HepG2 (cell line): ENCODE measurements around the gene USP9Y. TPM values are rescaled to one million over a fixed set of nuclear protein-coding genes. Genes with fewer than 3 reads are reported as not detected.
A peak's percentile ranks its signal among the peaks of the same experiment; 100 is the strongest.

Experiments
- ATAC-seq: fragments of 200-7000 bp; cut with Tn5 transposase; 3 replicates; pipeline ENCODE4 v1.9.1; 2020; ENCODE audit warnings: mild to moderate bottlenecking, moderate library complexity
- BruUV-seq: library from RNA; stranded (reverse); fragments of 400-500 nt; replicated peaks from 2 replicates; lab custom pipeline; 2021; lab: Mats Ljungman, UMichigan
- CTCF ChIA-PET: fragments of 300-600 bp; formaldehyde crosslinking; extraction: SDS; loops from one replicate; lab custom pipeline; 2021; ENCODE audit warnings: low total read pairs, inconsistent platforms, low intra/inter-chr PET ratio; lab: Yijun Ruan, JAX
- POLR2A ChIA-PET: fragments of 350-600 bp; sonication (Branson Sonifier 250); formaldehyde crosslinking; loops from one replicate; lab custom pipeline; 2020; ENCODE audit warnings: antibody characterized with exemption, inconsistent platforms; lab: Yijun Ruan, JAX
- DNase-seq: peaks from one replicate; pipeline ENCODE4 v3.0.0-alpha.2; 2015; ENCODE audit warnings: low spot score
- FAIRE-seq: peaks from 3 replicates; lab custom pipeline; 2011; peaks lifted over from hg19 to GRCh38; lab: Jason Lieb, UNC
- H2AFZ ChIP-seq: one replicate; pipeline ENCODE4 v1.6.1; 2011; ENCODE audit warnings: low read length, inconsistent platforms
- H3K27ac ChIP-seq: fragments of 300-600 bp; 3 replicates; pipeline ENCODE4 v1.8.0; 2011; ENCODE audit warnings: mixed run types, mild to moderate bottlenecking, mixed read lengths, low read length, inconsistent platforms; ENCODE audit not compliant: insufficient read depth; ENCODE audit errors: extremely low read length
- H3K27me3 ChIP-seq, 2 experiments: fragments of 200-600 bp in 1 of 2; 2 replicates in 1 of 2; 3 replicates in 1 of 2; pipeline versions ENCODE4 v1.6.0 to v1.8.0; 2011; ENCODE audit warnings: low read length in 2 of 2, mild to moderate bottlenecking in 2 of 2, moderate library complexity in 2 of 2, inconsistent platforms in 1 of 2; ENCODE audit not compliant: insufficient read depth in 2 of 2, control insufficient read depth in 1 of 2
- H3K36me3 ChIP-seq, 2 experiments: fragments of 200-600 bp in 1 of 2; replicated peaks in 1 of 2; 2 replicates in 1 of 2; 3 replicates in 1 of 2; pipeline versions ENCODE4 v1.5.1 to v1.8.0; 2011; ENCODE audit warnings: low read length in 2 of 2, inconsistent platforms in 1 of 2; ENCODE audit not compliant: insufficient read depth in 2 of 2, control insufficient read depth in 1 of 2
- H3K4me1 ChIP-seq: 2 replicates; pipeline ENCODE4 v1.5.1; 2012; ENCODE audit warnings: low read length, inconsistent platforms; ENCODE audit not compliant: insufficient read depth
- H3K4me2 ChIP-seq: 2 replicates; pipeline ENCODE4 v1.6.0; 2011; ENCODE audit warnings: low read depth, low read length, inconsistent platforms
- H3K4me3 ChIP-seq, 3 experiments: fragments of 200-600 bp in 1 of 3; sonication (generic), shearing (Covaris generic) in 1 of 3; replicated peaks in 1 of 3; 2 replicates each; pipeline ENCODE4 v1.5.1; 2011 to 2016; ENCODE audit warnings: low read length in 3 of 3, inconsistent platforms in 2 of 3, low read depth in 2 of 3, mild to moderate bottlenecking in 2 of 3, control low read depth in 1 of 3, mixed read lengths in 1 of 3; ENCODE audit not compliant: insufficient read depth in 1 of 3
- H3K79me2 ChIP-seq: one replicate; pipeline ENCODE4 v1.6.1; 2011; ENCODE audit warnings: low read length, inconsistent platforms; ENCODE audit not compliant: insufficient read depth
- H3K9ac ChIP-seq: 2 replicates; pipeline ENCODE4 v1.6.0; 2011; ENCODE audit warnings: mild to moderate bottlenecking, low read depth, low read length, inconsistent platforms; ENCODE audit not compliant: insufficient read depth
- H3K9me3 ChIP-seq: 2 replicates; pipeline ENCODE4 v1.5.1; 2012; ENCODE audit warnings: mild to moderate bottlenecking, low read length
- H4K20me1 ChIP-seq: 2 replicates; pipeline ENCODE4 v1.6.0; 2011; ENCODE audit warnings: inconsistent platforms, mild to moderate bottlenecking, low read length, moderate library complexity; ENCODE audit not compliant: insufficient read depth
- ATRX ChIP-seq: sonication (generic); formaldehyde crosslinking; IDR thresholded peaks from 2 replicates; pipeline ENCODE4 v1.4.0; 2020; ENCODE audit warnings: missing genetic modification reagents, borderline replicate concordance
- CHD4 ChIP-seq: fragments of 200-600 bp; sonication (generic); IDR thresholded peaks from 2 replicates; pipeline ENCODE4 v1.7.0; 2017; ENCODE audit warnings: mild to moderate bottlenecking, low read length, borderline replicate concordance
- CTCF ChIP-seq: sonication (generic); formaldehyde crosslinking; IDR thresholded peaks from 2 replicates; pipeline ENCODE4 v1.5.0; 2020; ENCODE audit warnings: mild to moderate bottlenecking, missing genetic modification reagents, moderate library complexity
- KMT2A ChIP-seq: sonication (generic); formaldehyde crosslinking; IDR thresholded peaks from 2 replicates; pipeline ENCODE4 v1.4.0; 2020; ENCODE audit warnings: missing genetic modification reagents
- PPARG ChIP-seq: conservative IDR thresholded peaks from 2 replicates; pipeline ENCODE4 v1.6.1; 2016; ENCODE audit warnings: missing biosample characterization, missing genetic modification reagents
- STAG1 ChIP-seq: sonication (generic); formaldehyde crosslinking; IDR thresholded peaks from 2 replicates; pipeline ENCODE4 v1.4.0; 2020; ENCODE audit warnings: missing genetic modification reagents
- UBTF ChIP-seq: sonication (generic); formaldehyde crosslinking; IDR thresholded peaks from 2 replicates; pipeline ENCODE4 v1.4.0; 2020; ENCODE audit warnings: mild to moderate bottlenecking, missing genetic modification reagents
- ZNF18 ChIP-seq: sonication (generic); formaldehyde crosslinking; IDR thresholded peaks from 2 replicates; pipeline ENCODE4 v1.8.0; 2022; ENCODE audit warnings: mild to moderate bottlenecking, missing genetic modification reagents; ENCODE audit not compliant: insufficient replicate concordance
- WGBS: methylation state at CpG from one replicate; pipeline ENCODE4 v1.1.6; 2017; ENCODE audit warnings: low lambda C conversion rate; 5-methylcytosine and 5-hydroxymethylcytosine counted together
- in situ Hi-C: cut with HindIII; loops from 2 replicates; pipeline ENCODE4 v1.10.0; 2017; ENCODE audit warnings: low pct_unique_long_range_greater_than_20kb; ENCODE audit not compliant: extremely low pct_ligation_motif_present
- intact Hi-C: fragments of 100-400 bp; cut with micrococcal nuclease; formaldehyde crosslinking; loops from one replicate; pipeline ENCODE4 v1.10.0; 2022; ENCODE audit not compliant: unreplicated experiment
- polyA plus RNA-seq, 8 experiments: library from polyadenylated mRNA; depleted of rRNA in 3 of 8; stranded (reverse) in 7 of 8; unstranded in 1 of 8; fragments of >200 nt; fragmentation: Illumina TruSeq in 4 of 8; extraction: Trizol in 4 of 8; gene quantifications; 2 replicates each; pipeline versions ENCODE4 v1.2.1 to v1.2.3, GENCODE V29; 2011 to 2016; ENCODE audit warnings: low read depth in 4 of 8, missing spikeins in 1 of 8, mixed read lengths in 1 of 8; ENCODE audit not compliant: insufficient read depth in 1 of 8
- total RNA-seq, 5 experiments: library from RNA; depleted of rRNA; stranded (reverse); fragments of >200 nt; fragmentation: Illumina TruSeq; extraction: Trizol; gene quantifications; 2 replicates each; pipeline ENCODE4 v1.2.3, GENCODE V29; 2016; ENCODE audit warnings: low read depth in 1 of 5

USP9Y gene
- total and polyA plus RNA-seq, 2 of the 13 experiments (the other 11 are each of a cell fraction or from before 2014, with no cell fraction given), result 14.6 to 41.9 TPM

- Histone ChIP-seq H2AFZ (no peak overlapping the region), H3K4me2 (no peak overlapping the region), H3K4me1 (peaks cover 13% of the 10 kb centered on the region; the same call in 1 of the 2 replicates), H3K79me2 (no peaks in the 10 kb centered on the region), H3K9ac (no peak overlapping the region), H3K4me3 (no peak overlapping the region), H3K9me3 (no peaks in the 10 kb centered on the region), H3K27me3 (no peaks in the 10 kb centered on the region), H3K27ac (no peak overlapping the region), H4K20me1 (no peaks in the 10 kb centered on the region)
- POLR2A ChIA-PET, result no interaction called here
- 90% methylated on average over 3 of the region's 3 CpGs for WGBS
- DNase-seq (peak; percentile 13), FAIRE-seq (peak; percentile 26)
- no TSS peak for BruUV-seq
- intact Hi-C loops, result loop anchor here (5.0 kb wide), 1 partner anchor 332 kb away; no protein-coding TSS in a partner anchor
- in situ Hi-C loops, result no loop called here
- TF ChIP-seq KMT2A (CRISPR knock-in tag) (no peak), ZNF18 (no peak), STAG1 (CRISPR knock-in tag) (peak; percentile 51), CHD4 (no peak), UBTF (CRISPR knock-in tag) (no peak), ATRX (no peak), PPARG (no peak), CTCF (CRISPR knock-in tag) (0 out of 2 replicates have a peak, but pooled peaks have one; percentile 29)
- TF ChIP-seq, all 625 proteins: peak for 2
- peak; percentile 41; the same call in 2 of the 3 replicates for ATAC-seq
- H3K36me3 ChIP-seq, result peaks cover 0 to 5% of the 10 kb centered on the region in 2 experiments; a peak in 1 of 5 replicates
- CTCF ChIA-PET, result no interaction called here
These were observed 108.0 kb downstream of the USP9Y start for GRCh38 chrY:12809034-12809433.
